Spleen (tissue), 7 donors: ENCODE measurements around the gene FILIP1.

Source experiments
- POLR2AphosphoS5 ChIP-seq, 3 donors: sonication (generic); formaldehyde crosslinking; IDR thresholded peaks; one replicate each; pipeline ENCODE4 v1.5.1; 2017; ENCODE audit warnings: antibody characterized with exemption in 3 of 3
- TF ChIP-seq, protein P1 (sequence below), 11 experiments: fragments of 200-600 bp in 7 of 11; fragments of 450-650 bp in 4 of 11; sonication (generic) in 4 of 11; IDR thresholded peaks in 8 of 11; conservative IDR thresholded peaks in 3 of 11; 1 replicate in 7 of 11; 2 replicates in 4 of 11; pipeline versions ENCODE4 v1.4.0 to v1.8.0; 2016 to 2021; ENCODE audit warnings: antibody characterized with exemption in 11 of 11, inconsistent platforms in 4 of 11, mild to moderate bottlenecking in 1 of 11
- donor health status: DM: no; HTN: no; CAD: no; lungs with moderate emphysema.
- donor health status: DM: no; HTN: no; CAD: no.
- donor health status: DM: no; HTN: no; CAD: no.

DNA sequence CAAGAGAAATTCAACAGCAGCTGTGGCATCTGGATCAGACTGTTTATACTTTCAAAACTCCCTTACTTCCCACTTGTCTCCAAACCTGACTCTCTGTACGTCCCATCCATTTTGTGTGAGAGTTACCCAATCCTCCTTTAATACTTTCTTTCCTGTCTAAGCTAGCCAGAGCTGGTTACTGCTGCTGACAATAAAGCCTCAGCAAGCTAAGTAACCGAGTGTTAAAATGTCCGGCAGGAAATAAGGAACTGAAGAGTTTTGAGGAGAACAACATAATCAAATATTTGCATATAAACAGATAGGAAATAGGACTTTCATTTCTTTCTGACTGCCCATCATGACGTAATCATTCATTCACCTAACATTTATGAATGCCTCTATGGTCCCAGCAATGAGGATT lies 220.6 kb downstream of the FILIP1 start:
- TF ChIP-seq, protein P1, sequence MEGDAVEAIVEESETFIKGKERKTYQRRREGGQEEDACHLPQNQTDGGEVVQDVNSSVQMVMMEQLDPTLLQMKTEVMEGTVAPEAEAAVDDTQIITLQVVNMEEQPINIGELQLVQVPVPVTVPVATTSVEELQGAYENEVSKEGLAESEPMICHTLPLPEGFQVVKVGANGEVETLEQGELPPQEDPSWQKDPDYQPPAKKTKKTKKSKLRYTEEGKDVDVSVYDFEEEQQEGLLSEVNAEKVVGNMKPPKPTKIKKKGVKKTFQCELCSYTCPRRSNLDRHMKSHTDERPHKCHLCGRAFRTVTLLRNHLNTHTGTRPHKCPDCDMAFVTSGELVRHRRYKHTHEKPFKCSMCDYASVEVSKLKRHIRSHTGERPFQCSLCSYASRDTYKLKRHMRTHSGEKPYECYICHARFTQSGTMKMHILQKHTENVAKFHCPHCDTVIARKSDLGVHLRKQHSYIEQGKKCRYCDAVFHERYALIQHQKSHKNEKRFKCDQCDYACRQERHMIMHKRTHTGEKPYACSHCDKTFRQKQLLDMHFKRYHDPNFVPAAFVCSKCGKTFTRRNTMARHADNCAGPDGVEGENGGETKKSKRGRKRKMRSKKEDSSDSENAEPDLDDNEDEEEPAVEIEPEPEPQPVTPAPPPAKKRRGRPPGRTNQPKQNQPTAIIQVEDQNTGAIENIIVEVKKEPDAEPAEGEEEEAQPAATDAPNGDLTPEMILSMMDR (IDR thresholded peaks at IDR 0.05 in 8 of 11, conservative IDR thresholded peaks at IDR 0.05 in 3 of 11), result no peak
- TF ChIP-seq POLR2AphosphoS5 (IDR thresholded peaks at IDR 0.05), result no peak
